HepG2 (cell line): ENCODE results near the gene ACSS3. TPM values are rescaled to one million over a fixed set of nuclear protein-coding genes. Genes with fewer than 3 reads are reported as not detected.

ENCODE experiments used
- ATM ChIP-seq: fragments of 450-650 bp; IDR thresholded peaks from 2 replicates; pipeline ENCODE4 v1.7.1; 2017; ENCODE audit warnings: mild to moderate bottlenecking, borderline replicate concordance
- CCAR2 ChIP-seq: fragments of 200-400 bp; formaldehyde crosslinking; optimal IDR thresholded peaks from 2 replicates; pipeline ENCODE3; 2018; ENCODE audit warnings: low read depth, mild to moderate bottlenecking, low read length, moderate library complexity
- CSRNP2 ChIP-seq: sonication (generic); formaldehyde crosslinking; conservative IDR thresholded peaks from 2 replicates; pipeline ENCODE4 v1.8.0; 2022; ENCODE audit warnings: low read depth, missing genetic modification reagents
- ETV6 ChIP-seq: sonication (generic); formaldehyde crosslinking; conservative IDR thresholded peaks from 2 replicates; pipeline ENCODE4 v1.4.0; 2020; ENCODE audit warnings: missing genetic modification reagents
- GATAD1 ChIP-seq: IDR thresholded peaks from 2 replicates; pipeline ENCODE4 v1.6.1; 2016; ENCODE audit warnings: missing genetic modification reagents, missing compliant biosample characterization
- GATAD2A ChIP-seq: IDR thresholded peaks from 2 replicates; pipeline ENCODE4 v1.6.1; 2016
- GMEB1 ChIP-seq: sonication (generic); formaldehyde crosslinking; IDR thresholded peaks from 2 replicates; pipeline ENCODE4 v1.5.1; 2020; ENCODE audit warnings: missing genetic modification reagents, mild to moderate bottlenecking, borderline replicate concordance
- GTF2F1 ChIP-seq: fragments of 150-350 bp; IDR thresholded peaks from 2 replicates; pipeline ENCODE4 v1.6.1; 2014; ENCODE audit warnings: low read length
- HMG20A ChIP-seq: IDR thresholded peaks from 2 replicates; pipeline ENCODE4 v1.6.1; 2016; ENCODE audit warnings: borderline replicate concordance
- IKZF4 ChIP-seq: sonication (generic); formaldehyde crosslinking; IDR thresholded peaks from 2 replicates; pipeline ENCODE4 v1.5.1; 2020; ENCODE audit warnings: borderline replicate concordance, mild to moderate bottlenecking, low read depth, missing genetic modification reagents; ENCODE audit errors: not compliant biosample characterization
- PLRG1 ChIP-seq: fragments of 450-650 bp; conservative IDR thresholded peaks from 2 replicates; pipeline ENCODE4 v1.6.1; 2016
- REXO4 ChIP-seq: sonication (generic); formaldehyde crosslinking; IDR thresholded peaks from 2 replicates; pipeline ENCODE4 v1.8.0; 2022; ENCODE audit warnings: missing genetic modification reagents, mild to moderate bottlenecking, borderline replicate concordance
- SPEN ChIP-seq: sonication (generic); formaldehyde crosslinking; IDR thresholded peaks from 2 replicates; pipeline ENCODE4 v1.5.1; 2020; ENCODE audit warnings: low read depth, mild to moderate bottlenecking, missing genetic modification reagents
- TAF1 ChIP-seq: sonication (generic); formaldehyde crosslinking; IDR thresholded peaks from 2 replicates; pipeline ENCODE4 v1.4.0; 2020; ENCODE audit warnings: missing genetic modification reagents
- TBP ChIP-seq: sonication (generic); formaldehyde crosslinking; IDR thresholded peaks from 2 replicates; pipeline ENCODE4 v1.5.0; 2020; ENCODE audit warnings: missing genetic modification reagents
- TEAD3 ChIP-seq: optimal IDR thresholded peaks from 2 replicates; pipeline ENCODE3; 2016; ENCODE audit warnings: borderline replicate concordance
- ZEB1 ChIP-seq: IDR thresholded peaks from 2 replicates; pipeline ENCODE4 v1.6.1; 2012; ENCODE audit warnings: mild to moderate bottlenecking, low read depth, inconsistent platforms; ENCODE audit not compliant: insufficient replicate concordance
- ZKSCAN8 ChIP-seq: IDR thresholded peaks from 2 replicates; pipeline ENCODE4 v1.6.1; 2016; ENCODE audit warnings: borderline replicate concordance, missing genetic modification reagents, missing compliant biosample characterization
- ZNF138 ChIP-seq: sonication (generic); formaldehyde crosslinking; IDR thresholded peaks from 2 replicates; pipeline ENCODE4 v1.5.0; 2020; ENCODE audit warnings: mild to moderate bottlenecking, low read depth, missing genetic modification reagents
- ZNF512B ChIP-seq: sonication (generic); formaldehyde crosslinking; IDR thresholded peaks from 2 replicates; pipeline ENCODE4 v1.5.1; 2020; ENCODE audit warnings: missing genetic modification reagents, mild to moderate bottlenecking, borderline replicate concordance
- ZNF557 ChIP-seq: sonication (generic); formaldehyde crosslinking; IDR thresholded peaks from 2 replicates; pipeline ENCODE4 v1.4.0; 2020; ENCODE audit warnings: missing genetic modification reagents
- ZNF674 ChIP-seq: sonication (generic); formaldehyde crosslinking; IDR thresholded peaks from 2 replicates; pipeline ENCODE4 v1.5.0; 2020; ENCODE audit warnings: low read depth, mild to moderate bottlenecking, missing genetic modification reagents
- ZNF709 ChIP-seq: sonication (generic); formaldehyde crosslinking; IDR thresholded peaks from 2 replicates; pipeline ENCODE4 v1.5.0; 2020; ENCODE audit warnings: mild to moderate bottlenecking, missing genetic modification reagents
- ZNF777 ChIP-seq: sonication (generic); formaldehyde crosslinking; IDR thresholded peaks from 2 replicates; pipeline ENCODE4 v1.4.0; 2020; ENCODE audit warnings: missing genetic modification reagents
- ZNF780A ChIP-seq: sonication (generic); formaldehyde crosslinking; IDR thresholded peaks from 2 replicates; pipeline ENCODE4 v1.8.0; 2022; ENCODE audit warnings: mild to moderate bottlenecking, missing genetic modification reagents, moderate library complexity
- ZSCAN22 ChIP-seq: sonication (generic); formaldehyde crosslinking; IDR thresholded peaks from 2 replicates; pipeline ENCODE4 v1.4.0; 2020; ENCODE audit warnings: mild to moderate bottlenecking, missing genetic modification reagents
- polyA plus RNA-seq, 8 experiments: library from polyadenylated mRNA; depleted of rRNA in 3 of 8; stranded (reverse) in 7 of 8; unstranded in 1 of 8; fragments of >200 nt; fragmentation: Illumina TruSeq in 4 of 8; extraction: Trizol in 4 of 8; gene quantifications; 2 replicates each; pipeline versions ENCODE4 v1.2.1 to v1.2.3, GENCODE V29; 2011 to 2016; ENCODE audit warnings: low read depth in 4 of 8, missing spikeins in 1 of 8, mixed read lengths in 1 of 8; ENCODE audit not compliant: insufficient read depth in 1 of 8
- total RNA-seq, 5 experiments: library from RNA; depleted of rRNA; stranded (reverse); fragments of >200 nt; fragmentation: Illumina TruSeq; extraction: Trizol; gene quantifications; 2 replicates each; pipeline ENCODE4 v1.2.3, GENCODE V29; 2016; ENCODE audit warnings: low read depth in 1 of 5
- TF ChIP-seq, protein P1 (sequence below): sonication (generic); formaldehyde crosslinking; IDR thresholded peaks from 2 replicates; pipeline ENCODE4 v1.4.0; 2020; ENCODE audit warnings: missing genetic modification reagents

The ACSS3 gene
- total and polyA plus RNA-seq, 2 of the 13 experiments (the other 11 are each of a cell fraction or from before 2014, with no cell fraction given): 79.5 to 86.3 TPM

DNA sequence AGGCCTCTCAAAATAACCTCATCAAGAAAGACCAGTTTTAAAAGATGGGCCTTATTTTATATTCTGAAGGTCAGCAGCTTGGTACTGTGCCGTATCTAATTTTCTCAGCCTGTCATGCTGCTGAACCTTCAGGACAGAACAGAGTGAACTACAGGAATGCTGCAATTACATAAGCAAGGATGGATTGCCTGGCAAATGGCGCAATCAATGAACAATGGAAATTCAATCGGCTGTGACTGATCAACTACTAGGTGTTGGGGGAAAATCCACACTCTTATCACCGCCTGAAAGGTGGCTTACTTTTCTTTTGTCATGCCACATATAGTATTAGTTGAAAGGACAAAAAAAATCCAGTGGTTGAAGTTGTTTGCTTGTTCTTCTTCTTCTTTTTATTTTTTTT is 8.5 kb downstream of the ACSS3 start (continued):
- TF ChIP-seq CSRNP2 (CRISPR knock-in tag): no peak
- peak; percentile 97 for TF ChIP-seq TEAD3 (CRISPR knock-in tag)
- no peak for TF ChIP-seq IKZF4 (CRISPR knock-in tag)
- no peak for TF ChIP-seq ZNF138 (CRISPR knock-in tag)
- TF ChIP-seq REXO4: no peak
- TF ChIP-seq ZKSCAN8 (CRISPR knock-in tag): peak; percentile 93
- TF ChIP-seq ZNF557 (CRISPR knock-in tag): no peak
- TF ChIP-seq ZNF512B: peak; percentile 55; the same call in 1 of the 2 replicates
- TF ChIP-seq TBP: no peak
- peak; percentile 91 for TF ChIP-seq HMG20A (CRISPR knock-in tag)
- TF ChIP-seq CCAR2: no peak
- no peak for TF ChIP-seq ZNF709 (CRISPR knock-in tag)
- peak; percentile 48; the same call in 1 of the 2 replicates for TF ChIP-seq SPEN (CRISPR knock-in tag)
- TF ChIP-seq ATM: no peak
- TF ChIP-seq, protein P1, sequence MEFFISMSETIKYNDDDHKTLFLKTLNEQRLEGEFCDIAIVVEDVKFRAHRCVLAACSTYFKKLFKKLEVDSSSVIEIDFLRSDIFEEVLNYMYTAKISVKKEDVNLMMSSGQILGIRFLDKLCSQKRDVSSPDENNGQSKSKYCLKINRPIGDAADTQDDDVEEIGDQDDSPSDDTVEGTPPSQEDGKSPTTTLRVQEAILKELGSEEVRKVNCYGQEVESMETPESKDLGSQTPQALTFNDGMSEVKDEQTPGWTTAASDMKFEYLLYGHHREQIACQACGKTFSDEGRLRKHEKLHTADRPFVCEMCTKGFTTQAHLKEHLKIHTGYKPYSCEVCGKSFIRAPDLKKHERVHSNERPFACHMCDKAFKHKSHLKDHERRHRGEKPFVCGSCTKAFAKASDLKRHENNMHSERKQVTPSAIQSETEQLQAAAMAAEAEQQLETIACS (CRISPR knock-in tag): no peak
- no peak for TF ChIP-seq ZNF674 (CRISPR knock-in tag)
- TF ChIP-seq ZEB1: peak; percentile 48
- TF ChIP-seq ZSCAN22 (CRISPR knock-in tag): no peak
- no peak for TF ChIP-seq ETV6 (CRISPR knock-in tag)
- TF ChIP-seq ZNF780A (CRISPR knock-in tag): no peak
- TF ChIP-seq TAF1 (CRISPR knock-in tag): no peak
- peak; percentile 98 for TF ChIP-seq GATAD2A
- no peak for TF ChIP-seq GMEB1 (CRISPR knock-in tag)
- no peak for TF ChIP-seq ZNF777 (CRISPR knock-in tag)
- TF ChIP-seq GATAD1 (CRISPR knock-in tag): peak; percentile 68; the same call in 1 of the 2 replicates
- TF ChIP-seq GTF2F1: no peak
- TF ChIP-seq PLRG1: no peak
